ENCODE measurements around the gene SLC48A1.

- no peak for TF ChIP-seq CTCF (IDR thresholded peaks at IDR 0.05; ENCODE audit: low read length)
- TF ChIP-seq EZH2 (IDR thresholded peaks at IDR 0.05; ENCODE audit: borderline replicate concordance, low read length) = no peak
Observed at GRCh38 chr12:47737936-47738594, 35.0 kb upstream of the SLC48A1 start.

Measured in OCI-LY1 (cell line).